DOHH2 (cell line): ENCODE measurements around the gene ZBTB12.

ENCODE experiments used
- CTCF ChIP-seq: fragments of 200-600 bp; sonication (generic); IDR thresholded peaks from one replicate; pipeline ENCODE4 v1.5.1; 2014; ENCODE audit warnings: antibody characterized with exemption, mild to moderate bottlenecking, low read depth, low read length; ENCODE audit not compliant: poor library complexity, severe bottlenecking
- EZH2phosphoT487 ChIP-seq: fragments of 200-600 bp; sonication (generic); IDR thresholded peaks from 2 replicates; pipeline ENCODE4 v1.6.1; 2017; ENCODE audit warnings: borderline replicate concordance, mild to moderate bottlenecking, antibody characterized with exemption, low read length, moderate library complexity, mixed read lengths

- TF ChIP-seq CTCF (no peak), EZH2phosphoT487 (no peak)
These were observed 47.0 kb upstream of the ZBTB12 start for GRCh38 chr6:31948753-31949413.
